Body of pancreas (tissue), 4 donors: ENCODE measurements around the gene IGSF21. TPM values are rescaled to one million over a fixed set of nuclear protein-coding genes. Genes with fewer than 3 reads are reported as not detected.

ENCODE experiments used
- ATAC-seq: fragments of 150-250 bp; one replicate; pipeline ENCODE4 v1.9.1; 2016
- DNase-seq, 4 donors: peaks; one replicate each; pipeline ENCODE4 v3.0.0-alpha.2; 2019
- H3K27ac ChIP-seq, 4 donors: fragments of 200-600 bp; sonication (generic); 1 replicate in 3 of 4; 2 replicates in 1 of 4; pipeline versions ENCODE4 v1.5.1 to v1.6.1; 2016 to 2019; ENCODE audit warnings: mild to moderate bottlenecking in 1 of 4, mixed read lengths in 1 of 4, moderate library complexity in 1 of 4
- H3K27me3 ChIP-seq, 2 donors: fragments of 200-600 bp; sonication (generic); one replicate each; pipeline ENCODE4 v1.6.0; 2016; ENCODE audit warnings: mild to moderate bottlenecking in 1 of 2
- H3K36me3 ChIP-seq, 2 donors: fragments of 200-600 bp; sonication (generic); replicated peaks in 1 of 2; 2 replicates each; pipeline ENCODE4 v1.5.1; 2016; ENCODE audit warnings: low read depth in 2 of 2; ENCODE audit not compliant: insufficient read depth in 1 of 2
- H3K4me1 ChIP-seq: fragments of 200-600 bp; sonication (generic); one replicate; pipeline ENCODE4 v1.6.0; 2016
- H3K4me3 ChIP-seq, 2 donors: fragments of 200-600 bp; sonication (generic); 1 replicate in 1 of 2; 2 replicates in 1 of 2; pipeline ENCODE4 v1.5.1; 2016 to 2019
- H3K9me3 ChIP-seq, 3 donors: fragments of 200-600 bp; sonication (generic); 1 replicate in 2 of 3; 2 replicates in 1 of 3; pipeline ENCODE4 v1.5.1; 2016
- CTCF ChIP-seq, 7 experiments: fragments of 450-650 bp in 4 of 7; fragments of 200-600 bp in 3 of 7; sonication (generic) in 3 of 7; IDR thresholded peaks; one replicate each; pipeline ENCODE4 v1.5.1; 2016 to 2019; ENCODE audit warnings: antibody characterized with exemption in 7 of 7
- POLR2A ChIP-seq, 3 donors: fragments of 450-650 bp; IDR thresholded peaks; one replicate each; pipeline ENCODE4 v1.6.1; 2016; ENCODE audit warnings: antibody characterized with exemption in 3 of 3, mild to moderate bottlenecking in 2 of 3
- WGBS, 2 donors: methylation state at CpG; one replicate each; pipeline ENCODE4 v1.1.5; 2017; 5-methylcytosine and 5-hydroxymethylcytosine counted together
- intact Hi-C: fragments of 100-400 bp; cut with DNase I; formaldehyde crosslinking; loops from one replicate; pipeline ENCODE4 v1.15.1; 2023
- total RNA-seq, 2 donors: library from RNA; depleted of rRNA; stranded (reverse); fragments of >200 nt; gene quantifications; one replicate each; pipeline ENCODE4 v1.1.0, GENCODE V29; 2016

IGSF21 gene
- total RNA-seq, 2 donors from 2014 or later = 0.33 to 2.1 TPM

GRCh38 chr1:18104546-18105100 lies 3.0 kb upstream of the IGSF21 start:
- H3K27ac ChIP-seq = no peak overlapping the region
- ATAC-seq = no peak
- intact Hi-C loops = loop anchor here (10.0 kb wide), 1 partner anchor 480 kb away; no protein-coding TSS in a partner anchor
- no peaks in the 10 kb centered on the region for H3K9me3 ChIP-seq
- WGBS, 2 donors = 40 to 51% methylated on average over 1 to 9 of the region's 9 CpGs
- no peak for TF ChIP-seq CTCF (IDR thresholded peaks at IDR 0.05)
- TF ChIP-seq POLR2A (IDR thresholded peaks at IDR 0.05) = no peak
- no peak overlapping the region for H3K4me3 ChIP-seq
- no peaks in the 10 kb centered on the region for H3K4me1 ChIP-seq
- peaks cover 0 to 24% of the 10 kb centered on the region in 2 donors for H3K27me3 ChIP-seq
- no peak for DNase-seq
- H3K36me3 ChIP-seq = no peaks in the 10 kb centered on the region

GRCh38 chr1:18105196-18105595 lies 2.4 kb upstream of the IGSF21 start:
- intact Hi-C loops = loop anchor here (10.0 kb wide), 1 partner anchor 480 kb away; no protein-coding TSS in a partner anchor
- WGBS, 2 donors = 60 to 76% methylated on average over 1 to 4 of the region's 4 CpGs
- ATAC-seq = no peak

GRCh38 chr1:18108299-18109057 lies 880 bp downstream of the IGSF21 start:
- ATAC-seq = no peak
- intact Hi-C loops = loop anchor here (10.0 kb wide), 1 partner anchor 476 kb away; no protein-coding TSS in a partner anchor
- no peaks in the 10 kb centered on the region for H3K9me3 ChIP-seq
- peaks cover 12% of the 10 kb centered on the region for H3K4me1 ChIP-seq
- no peak for TF ChIP-seq POLR2A (IDR thresholded peaks at IDR 0.05)
- no peak for TF ChIP-seq CTCF (IDR thresholded peaks at IDR 0.05)
- 3 to 7% methylated on average over 21 to 26 of the region's 26 CpGs for WGBS, 2 donors
- no peak overlapping the region for H3K27ac ChIP-seq
- peaks cover 0 to 42% of the 10 kb centered on the region in 2 donors for H3K27me3 ChIP-seq
- H3K36me3 ChIP-seq = no peaks in the 10 kb centered on the region
- no peak overlapping the region for H3K4me3 ChIP-seq
- no peak for DNase-seq

More at GRCh38 chr1:18105196-18105595, 2.4 kb upstream of the IGSF21 start:
- Histone ChIP-seq H3K9me3 (no peaks in the 10 kb centered on the region), H3K27ac (no peak overlapping the region), H3K36me3 (no peaks in the 10 kb centered on the region), H3K4me3 (no peak overlapping the region), H3K27me3 (peaks cover 0 to 29% of the 10 kb centered on the region in 2 donors), H3K4me1 (peaks cover 3% of the 10 kb centered on the region)
- no peak for DNase-seq
- no peak for TF ChIP-seq POLR2A (IDR thresholded peaks at IDR 0.05)
- no peak for TF ChIP-seq CTCF (IDR thresholded peaks at IDR 0.05)

- ATAC-seq (no peak), DNase-seq (no peak)
- intact Hi-C loops = loop anchor here (10.0 kb wide), 1 partner anchor 476 kb away; no protein-coding TSS in a partner anchor
- 2 to 7% methylated on average over 19 to 31 of the region's 32 CpGs for WGBS, 2 donors
- Histone ChIP-seq H3K27ac (no peak overlapping the region), H3K9me3 (no peaks in the 10 kb centered on the region), H3K4me1 (peaks cover 12% of the 10 kb centered on the region), H3K27me3 (peaks cover 0 to 42% of the 10 kb centered on the region in 2 donors), H3K36me3 (no peaks in the 10 kb centered on the region), H3K4me3 (no peak overlapping the region)
- no peak for TF ChIP-seq POLR2A (IDR thresholded peaks at IDR 0.05)
- no peak for TF ChIP-seq CTCF (IDR thresholded peaks at IDR 0.05)
Measured at GRCh38 chr1:18109058-18109755, 1.6 kb downstream of the IGSF21 start.
